Measurements from ENCODE around the gene BICC1. TPM values are rescaled to one million over a fixed set of nuclear protein-coding genes. Genes with fewer than 3 reads are reported as not detected.
"Not testable (repeated sequence)": the region's sequence is repeated elsewhere in the genome, so short reads cannot be mapped to it uniquely, and the experiment has no call there.

The BICC1 gene
- total RNA-seq, 1 donor from 2014 or later, result 41.0 TPM

GRCh38 chr10:58851606-58852005 lies 338.9 kb downstream of the BICC1 start:
- DNase-seq (ENCODE audit: extremely low spot score, unreplicated experiment), result no peak
- peaks cover 8% of the 10 kb centered on the region for H3K9me3 Mint-ChIP-seq (ENCODE audit: unreplicated experiment)
- H3K27me3 Mint-ChIP-seq (ENCODE audit: unreplicated experiment), result no peaks in the 10 kb centered on the region
- H3K36me3 Mint-ChIP-seq (ENCODE audit: unreplicated experiment), result no peaks in the 10 kb centered on the region
- H3K27ac Mint-ChIP-seq (ENCODE audit: unreplicated experiment), result no peak overlapping the region
- H3K4me3 Mint-ChIP-seq (ENCODE audit: unreplicated experiment), result no peak overlapping the region
- H3K4me1 Mint-ChIP-seq (ENCODE audit: unreplicated experiment), result peaks cover 28% of the 10 kb centered on the region
- TF ChIP-seq CTCF (IDR thresholded peaks at IDR 0.05), result no peak

DNA sequence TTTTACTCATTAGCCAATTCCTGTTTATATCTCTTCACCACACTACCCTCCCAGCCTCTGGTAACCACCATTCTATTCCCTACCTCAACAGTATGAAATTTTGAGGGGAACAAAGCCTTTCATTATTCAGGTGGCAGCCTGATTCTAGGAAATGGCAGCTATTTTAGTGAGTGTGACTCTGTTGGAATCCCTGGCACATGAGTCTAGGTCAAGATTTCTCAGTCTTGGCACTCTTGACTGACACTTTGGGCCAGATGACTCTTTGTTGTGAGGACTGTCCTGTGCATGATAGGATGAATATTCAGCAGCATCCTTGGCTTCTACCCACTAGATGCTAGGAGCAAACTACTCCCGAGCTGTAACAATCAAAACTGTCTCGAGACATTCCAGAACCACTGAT lies 341.0 kb downstream of the BICC1 start:
- Mint-ChIP-seq H3K27ac (ENCODE audit: unreplicated experiment) (no peak overlapping the region), H3K36me3 (ENCODE audit: unreplicated experiment) (no peaks in the 10 kb centered on the region), H3K4me3 (ENCODE audit: unreplicated experiment) (no peak overlapping the region), H3K9me3 (ENCODE audit: unreplicated experiment) (peaks cover 8% of the 10 kb centered on the region), H3K27me3 (ENCODE audit: unreplicated experiment) (no peaks in the 10 kb centered on the region), H3K4me1 (ENCODE audit: unreplicated experiment) (peaks cover 41% of the 10 kb centered on the region)
- no peak for TF ChIP-seq CTCF (IDR thresholded peaks at IDR 0.05)
- no peak for DNase-seq (ENCODE audit: extremely low spot score, unreplicated experiment)

DNA sequence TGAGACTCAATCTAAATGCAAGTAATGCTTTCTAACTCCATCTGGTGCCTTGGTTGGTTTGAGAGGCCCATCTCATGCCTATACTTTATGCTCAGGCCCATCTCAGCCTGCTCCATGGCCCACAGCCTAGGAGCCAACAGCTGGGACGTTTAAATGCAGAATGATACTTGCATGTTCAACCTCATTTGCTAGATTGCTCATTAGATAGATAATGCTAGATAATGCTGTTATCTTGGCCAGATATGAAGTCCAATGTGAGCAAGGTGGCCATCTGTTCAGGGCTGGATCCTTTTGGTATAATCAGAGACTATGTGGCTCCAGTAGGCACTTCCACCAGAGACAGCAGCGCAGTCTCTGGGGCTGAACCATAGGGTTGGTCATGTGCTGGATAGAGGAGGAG lies 342.1 kb downstream of the BICC1 start:
- no peaks in the 10 kb centered on the region for H3K27me3 Mint-ChIP-seq (ENCODE audit: unreplicated experiment)

GRCh38 chr10:58856508-58857240 lies 344.0 kb downstream of the BICC1 start:
- no peak for TF ChIP-seq CTCF (IDR thresholded peaks at IDR 0.05)
- H3K27ac Mint-ChIP-seq (ENCODE audit: unreplicated experiment), result peak overlapping the region; percentile 97
- peak; percentile 89 for DNase-seq (ENCODE audit: extremely low spot score, unreplicated experiment)
- H3K4me3 Mint-ChIP-seq (ENCODE audit: unreplicated experiment), result peak overlapping the region; percentile 23
- H3K36me3 Mint-ChIP-seq (ENCODE audit: unreplicated experiment), result peaks cover 2% of the 10 kb centered on the region
- no peaks in the 10 kb centered on the region for H3K27me3 Mint-ChIP-seq (ENCODE audit: unreplicated experiment)
- H3K4me1 Mint-ChIP-seq (ENCODE audit: unreplicated experiment), result peaks cover 51% of the 10 kb centered on the region
- H3K9me3 Mint-ChIP-seq (ENCODE audit: unreplicated experiment), result peaks cover 11% of the 10 kb centered on the region

More for the DNA sequence above, 342.1 kb downstream of the BICC1 start:
- H3K27ac Mint-ChIP-seq (ENCODE audit: unreplicated experiment), result peak overlapping the region; percentile 97
- TF ChIP-seq CTCF (IDR thresholded peaks at IDR 0.05), result no peak
- H3K4me1 Mint-ChIP-seq (ENCODE audit: unreplicated experiment), result peaks cover 48% of the 10 kb centered on the region
- H3K9me3 Mint-ChIP-seq (ENCODE audit: unreplicated experiment), result peaks cover 11% of the 10 kb centered on the region
- DNase-seq (ENCODE audit: extremely low spot score, unreplicated experiment), result no peak
- peaks cover 2% of the 10 kb centered on the region for H3K36me3 Mint-ChIP-seq (ENCODE audit: unreplicated experiment)
- H3K4me3 Mint-ChIP-seq (ENCODE audit: unreplicated experiment), result no peak overlapping the region

GRCh38 chr10:58857251-58857805 lies 344.7 kb downstream of the BICC1 start:
- TF ChIP-seq CTCF (IDR thresholded peaks at IDR 0.05), result no peak
- H3K36me3 Mint-ChIP-seq (ENCODE audit: unreplicated experiment), result peaks cover 2% of the 10 kb centered on the region
- H3K4me3 Mint-ChIP-seq (ENCODE audit: unreplicated experiment), result peak overlapping the region; percentile 23
- H3K27me3 Mint-ChIP-seq (ENCODE audit: unreplicated experiment), result no peaks in the 10 kb centered on the region
- no peak for DNase-seq (ENCODE audit: extremely low spot score, unreplicated experiment)
- peak overlapping the region; percentile 97 for H3K27ac Mint-ChIP-seq (ENCODE audit: unreplicated experiment)
- peaks cover 51% of the 10 kb centered on the region for H3K4me1 Mint-ChIP-seq (ENCODE audit: unreplicated experiment)
- peaks cover 11% of the 10 kb centered on the region for H3K9me3 Mint-ChIP-seq (ENCODE audit: unreplicated experiment)

DNA sequence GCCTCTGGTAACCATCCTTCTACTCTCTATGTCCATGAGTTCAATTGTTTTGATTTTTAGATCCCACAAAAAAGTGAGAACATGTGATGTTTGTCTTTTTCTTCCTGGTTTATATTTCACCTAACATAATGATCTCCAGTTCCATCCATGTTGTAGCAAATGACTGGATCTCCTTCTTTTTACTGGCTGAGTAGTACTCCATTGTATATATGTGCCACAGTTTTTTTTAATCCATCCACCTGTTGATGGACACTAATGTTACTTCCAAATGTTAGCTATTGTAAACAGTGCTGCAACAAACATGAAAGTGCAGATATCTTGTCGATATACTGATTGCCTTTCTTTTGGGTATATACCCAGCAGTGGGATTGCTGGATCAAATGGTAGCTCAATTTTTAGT lies 345.5 kb downstream of the BICC1 start:
- not testable (repeated sequence) for DNase-seq (ENCODE audit: extremely low spot score, unreplicated experiment); H3K36me3 Mint-ChIP-seq (ENCODE audit: unreplicated experiment); H3K4me3 Mint-ChIP-seq (ENCODE audit: unreplicated experiment); H3K27me3 Mint-ChIP-seq (ENCODE audit: unreplicated experiment)
- Mint-ChIP-seq H3K9me3 (ENCODE audit: unreplicated experiment) (peaks cover 11% of the 10 kb centered on the region), H3K27ac (ENCODE audit: unreplicated experiment) (peak overlapping the region; percentile 74), H3K4me1 (ENCODE audit: unreplicated experiment) (peaks cover 54% of the 10 kb centered on the region)

Measured in osteocyte (in vitro differentiated cells).